OCI-LY3 (cell line): Measurements from ENCODE around the gene SNX15.
A peak's percentile ranks its signal among the peaks of the same experiment; 100 is the strongest.

Experiments used
- H2AFZ ChIP-seq: fragments of 200-600, 300-600 bp; shearing (Covaris generic); 2 replicates; pipeline ENCODE4 v1.6.0; 2014; ENCODE audit warnings: antibody characterized with exemption, low read depth, low read length
- H3K27ac ChIP-seq: fragments of 200-600, 300-600 bp; sonication (generic); 2 replicates; pipeline ENCODE4 v1.5.1; 2014; ENCODE audit warnings: mild to moderate bottlenecking, low read length, moderate library complexity, mixed read lengths
- H3K27me3 ChIP-seq: fragments of 200-600, 300-600 bp; sonication (generic); 2 replicates; pipeline ENCODE4 v1.6.1; 2014; ENCODE audit warnings: low read depth, low read length, mixed read lengths
- H3K36me3 ChIP-seq: fragments of 200-600, 300-600 bp; sonication (generic); replicated peaks from 2 replicates; pipeline ENCODE3; 2014; ENCODE audit warnings: low read depth, low read length, mixed read lengths
- H3K4me1 ChIP-seq: fragments of 300-600, 200-600 bp; sonication (generic); 2 replicates; pipeline ENCODE4 v1.6.1; 2014; ENCODE audit warnings: low read length, mixed read lengths
- H3K4me2 ChIP-seq: fragments of 200-600, 300-600 bp; sonication (generic); 2 replicates; pipeline ENCODE4 v1.6.1; 2014; ENCODE audit warnings: low read length, mixed read lengths
- H3K4me3 ChIP-seq: fragments of 300-600, 200-600 bp; sonication (generic); 2 replicates; pipeline ENCODE4 v1.5.1; 2014; ENCODE audit warnings: antibody characterized with exemption, mild to moderate bottlenecking, low read length, moderate library complexity
- H3K79me2 ChIP-seq: fragments of 300-600, 200-600 bp; shearing (Covaris generic); 2 replicates; pipeline ENCODE4 v1.6.1; 2014; ENCODE audit warnings: mild to moderate bottlenecking, low read length, mixed read lengths
- H3K9ac ChIP-seq: fragments of 300-600, 200-600 bp; shearing (Covaris generic); 2 replicates; pipeline ENCODE4 v1.6.0; 2014; ENCODE audit warnings: mild to moderate bottlenecking, low read length, moderate library complexity
- H3K9me3 ChIP-seq: fragments of 200-600, 300-600 bp; shearing (Covaris generic); 2 replicates; pipeline ENCODE4 v1.6.1; 2014; ENCODE audit warnings: low read length, mixed read lengths; ENCODE audit not compliant: insufficient read depth
- H4K20me1 ChIP-seq: fragments of 200-600, 300-600 bp; sonication (generic); 2 replicates; pipeline ENCODE4 v1.6.1; 2016; ENCODE audit warnings: low read length, mixed read lengths; ENCODE audit not compliant: insufficient read depth
- CTCF ChIP-seq: fragments of 200-600, 300-600 bp; sonication (generic); IDR thresholded peaks from 2 replicates; pipeline ENCODE4 v1.5.1; 2014; ENCODE audit warnings: antibody characterized with exemption, low read length, low read depth
- EZH2phosphoT487 ChIP-seq: fragments of 200-600 bp; shearing (Covaris generic); IDR thresholded peaks from 2 replicates; pipeline ENCODE4 v1.6.1; 2018; ENCODE audit warnings: antibody characterized with exemption, mixed run types, low read depth

Gene SNX15

GRCh38 chr11:65026810-65027209 is 429 bp upstream of the SNX15 start:
- peak overlapping the region; percentile 68 for H3K9ac ChIP-seq
- no peaks in the 10 kb centered on the region for H4K20me1 ChIP-seq
- peaks cover 13% of the 10 kb centered on the region for H3K4me1 ChIP-seq

GRCh38 chr11:65032216-65032615 is 5.0 kb downstream of the SNX15 start:
- TF ChIP-seq CTCF (0 out of 2 replicates have a peak, but pooled peaks have one; percentile 6), EZH2phosphoT487 (no peak)
- Histone ChIP-seq H4K20me1 (no peaks in the 10 kb centered on the region), H3K9me3 (no peaks in the 10 kb centered on the region), H3K27ac (no peak overlapping the region), H3K27me3 (no peaks in the 10 kb centered on the region), H3K79me2 (no peaks in the 10 kb centered on the region), H3K36me3 (no peaks in the 10 kb centered on the region), H3K9ac (no peak overlapping the region), H2AFZ (no peak overlapping the region), H3K4me2 (no peak overlapping the region), H3K4me1 (peaks cover 8% of the 10 kb centered on the region), H3K4me3 (no peak overlapping the region)

More at GRCh38 chr11:65026810-65027209, 429 bp upstream of the SNX15 start:
- TF ChIP-seq EZH2phosphoT487, result no peak
- TF ChIP-seq CTCF, result no peak
- Histone ChIP-seq H3K36me3 (peaks cover 6% of the 10 kb centered on the region), H3K27me3 (no peaks in the 10 kb centered on the region), H3K4me2 (peak overlapping the region; percentile 69), H3K27ac (no peak overlapping the region), H3K79me2 (no peaks in the 10 kb centered on the region), H3K4me3 (peak overlapping the region; percentile 77), H3K9me3 (no peaks in the 10 kb centered on the region), H2AFZ (peak overlapping the region; percentile 95)

GRCh38 chr11:65034423-65034822 is 7.2 kb downstream of the SNX15 start:
- Histone ChIP-seq H3K27ac (no peak overlapping the region), H3K4me3 (no peak overlapping the region), H3K4me2 (no peak overlapping the region), H2AFZ (no peak overlapping the region), H3K9me3 (no peaks in the 10 kb centered on the region), H3K79me2 (no peaks in the 10 kb centered on the region), H3K4me1 (no peaks in the 10 kb centered on the region), H4K20me1 (no peaks in the 10 kb centered on the region), H3K9ac (no peak overlapping the region), H3K36me3 (no peaks in the 10 kb centered on the region), H3K27me3 (no peaks in the 10 kb centered on the region)
- no peak for TF ChIP-seq EZH2phosphoT487
- TF ChIP-seq CTCF, result no peak

GRCh38 chr11:65035579-65035978 is 8.3 kb downstream of the SNX15 start:
- H3K27ac ChIP-seq, result no peak overlapping the region
- no peak overlapping the region for H2AFZ ChIP-seq
- no peak overlapping the region for H3K4me3 ChIP-seq
- H3K4me1 ChIP-seq, result peaks cover 6% of the 10 kb centered on the region; the same call in 1 of the 2 replicates
- no peaks in the 10 kb centered on the region for H3K79me2 ChIP-seq
- no peaks in the 10 kb centered on the region for H4K20me1 ChIP-seq
- no peak for TF ChIP-seq EZH2phosphoT487
- no peak overlapping the region for H3K9ac ChIP-seq
- H3K9me3 ChIP-seq, result no peaks in the 10 kb centered on the region
- no peaks in the 10 kb centered on the region for H3K36me3 ChIP-seq
- H3K4me2 ChIP-seq, result no peak overlapping the region
- no peaks in the 10 kb centered on the region for H3K27me3 ChIP-seq
